Measurements from ENCODE around the gene CLECL1. TPM values are rescaled to one million over a fixed set of nuclear protein-coding genes. Genes with fewer than 3 reads are reported as not detected.

CLECL1 gene
- total RNA-seq, 4 donors from 2014 or later = 0.68 to 1.3 TPM; not detected in 2

- TF ChIP-seq, protein P1, sequence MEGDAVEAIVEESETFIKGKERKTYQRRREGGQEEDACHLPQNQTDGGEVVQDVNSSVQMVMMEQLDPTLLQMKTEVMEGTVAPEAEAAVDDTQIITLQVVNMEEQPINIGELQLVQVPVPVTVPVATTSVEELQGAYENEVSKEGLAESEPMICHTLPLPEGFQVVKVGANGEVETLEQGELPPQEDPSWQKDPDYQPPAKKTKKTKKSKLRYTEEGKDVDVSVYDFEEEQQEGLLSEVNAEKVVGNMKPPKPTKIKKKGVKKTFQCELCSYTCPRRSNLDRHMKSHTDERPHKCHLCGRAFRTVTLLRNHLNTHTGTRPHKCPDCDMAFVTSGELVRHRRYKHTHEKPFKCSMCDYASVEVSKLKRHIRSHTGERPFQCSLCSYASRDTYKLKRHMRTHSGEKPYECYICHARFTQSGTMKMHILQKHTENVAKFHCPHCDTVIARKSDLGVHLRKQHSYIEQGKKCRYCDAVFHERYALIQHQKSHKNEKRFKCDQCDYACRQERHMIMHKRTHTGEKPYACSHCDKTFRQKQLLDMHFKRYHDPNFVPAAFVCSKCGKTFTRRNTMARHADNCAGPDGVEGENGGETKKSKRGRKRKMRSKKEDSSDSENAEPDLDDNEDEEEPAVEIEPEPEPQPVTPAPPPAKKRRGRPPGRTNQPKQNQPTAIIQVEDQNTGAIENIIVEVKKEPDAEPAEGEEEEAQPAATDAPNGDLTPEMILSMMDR (IDR thresholded peaks at IDR 0.05; ENCODE audit: low read depth) = no peak
Observed at GRCh38 chr12:9740106-9740750, 7.3 kb upstream of the CLECL1 start.

DNA sequence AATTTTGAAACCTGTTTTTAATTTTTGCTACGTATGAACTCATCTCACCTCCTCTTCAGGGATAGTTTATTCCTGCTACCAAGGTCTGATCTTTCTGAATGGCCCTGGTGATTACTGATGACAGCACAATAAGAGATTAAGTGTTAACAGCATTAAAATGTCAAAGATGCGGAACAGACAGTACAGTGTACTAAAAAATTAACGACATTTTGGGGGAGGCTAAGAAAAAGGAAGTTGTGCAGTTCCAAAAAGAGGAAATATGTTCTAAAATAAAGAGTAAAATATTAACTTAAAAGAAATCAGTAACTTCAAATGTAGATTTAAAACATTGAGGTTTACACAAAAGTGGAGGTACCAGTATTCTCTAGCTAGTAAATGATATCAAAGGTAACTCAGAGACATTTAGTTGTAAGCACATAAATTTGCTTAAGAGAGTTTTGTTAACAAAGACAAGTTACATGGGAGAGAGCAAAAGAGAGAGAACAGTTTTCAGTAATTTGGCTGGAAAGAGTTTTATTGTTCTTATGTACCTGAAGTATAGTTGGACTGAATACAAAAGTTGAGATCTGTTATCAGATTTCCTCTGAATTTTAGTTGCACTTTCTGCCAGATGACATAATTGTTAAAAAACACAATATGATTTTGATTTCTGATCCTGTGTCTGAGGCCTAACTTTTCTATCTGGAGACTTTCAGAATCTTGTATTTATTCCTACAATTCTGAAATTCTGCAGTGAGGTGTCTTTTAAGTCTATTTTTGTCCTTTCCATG is 4.2 kb upstream of the CLECL1 start:
- TF ChIP-seq, protein P1 (IDR thresholded peaks at IDR 0.05; ENCODE audit: low read depth) = no peak

DNA sequence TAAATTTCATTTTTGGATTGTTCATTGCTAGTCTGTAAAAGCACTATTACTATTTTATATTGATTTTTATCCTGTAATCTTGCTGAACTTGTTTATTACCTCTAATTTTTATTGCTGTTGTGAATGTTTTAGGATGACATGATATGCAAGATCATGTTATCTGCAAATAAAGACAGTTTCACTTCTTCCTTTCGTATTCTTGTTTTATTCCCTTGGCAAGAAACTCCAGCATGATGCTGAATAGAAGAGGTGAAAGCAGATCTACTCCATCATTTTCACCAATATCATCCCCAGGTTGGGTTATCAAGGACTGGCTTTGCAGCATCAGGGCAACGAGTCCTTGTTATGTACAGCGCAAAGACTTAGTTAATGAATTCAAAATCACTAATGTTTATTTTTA is 2.7 kb upstream of the CLECL1 start:
- TF ChIP-seq, protein P1 (IDR thresholded peaks at IDR 0.05; ENCODE audit: low read depth) = no peak

- TF ChIP-seq, protein P1 (IDR thresholded peaks at IDR 0.05; ENCODE audit: low read depth) = no peak
Observed at GRCh38 chr12:9731797-9732196, 1.1 kb downstream of the CLECL1 start.

- TF ChIP-seq, protein P1 (IDR thresholded peaks at IDR 0.05; ENCODE audit: low read depth) = no peak
Observed at GRCh38 chr12:9731393-9731792, 1.5 kb downstream of the CLECL1 start.

GRCh38 chr12:9730591-9730990 is 2.3 kb downstream of the CLECL1 start:
- TF ChIP-seq, protein P1 (IDR thresholded peaks at IDR 0.05; ENCODE audit: low read depth) = no peak

GRCh38 chr12:9730011-9730410 is 2.9 kb downstream of the CLECL1 start:
- TF ChIP-seq, protein P1 (IDR thresholded peaks at IDR 0.05; ENCODE audit: low read depth) = no peak

Data from subcutaneous adipose tissue (tissue), 4 donors.